HG03575 (cell line): ENCODE data around the gene ZNF341.
"Not testable (repeated sequence)": the region's sequence is repeated elsewhere in the genome, so short reads cannot be mapped to it uniquely, and the experiment has no call there.

Experiments used
- ATAC-seq: cut with Tn5 transposase; IDR thresholded peaks from one replicate; pipeline ENCODE4 v1.9.1; 2021; ENCODE audit not compliant: unreplicated experiment, insufficient number of reproducible peaks, low FRiP score; ENCODE audit errors: extremely low read depth

ZNF341 gene

GRCh38 chr20:33725607-33726264 is 6.1 kb upstream of the ZNF341 start:
- no peak for ATAC-seq

GRCh38 chr20:33727115-33727479 is 4.7 kb upstream of the ZNF341 start:
- ATAC-seq = no peak

GRCh38 chr20:33727806-33728205 is 4.0 kb upstream of the ZNF341 start:
- no peak for ATAC-seq

GRCh38 chr20:33728463-33728862 is 3.3 kb upstream of the ZNF341 start:
- no peak for ATAC-seq

- ATAC-seq = no peak
Measured at GRCh38 chr20:33729101-33729500, 2.7 kb upstream of the ZNF341 start.

GRCh38 chr20:33730946-33731692 is 677 bp upstream of the ZNF341 start:
- ATAC-seq = no peak

GRCh38 chr20:33732166-33732970 is 572 bp downstream of the ZNF341 start:
- ATAC-seq = no peak

GRCh38 chr20:33733654-33734576 is 2.1 kb downstream of the ZNF341 start:
- no peak for ATAC-seq

GRCh38 chr20:33736962-33737361 is 5.2 kb downstream of the ZNF341 start:
- no peak for ATAC-seq

- no peak for ATAC-seq
Measured at GRCh38 chr20:33739493-33739892, 7.7 kb downstream of the ZNF341 start.

GRCh38 chr20:33740189-33740588 is 8.4 kb downstream of the ZNF341 start:
- ATAC-seq = no peak

- no peak for ATAC-seq
Measured at GRCh38 chr20:33744181-33744580, 12.4 kb downstream of the ZNF341 start.

- no peak for ATAC-seq
Measured at GRCh38 chr20:33744773-33745385, 13.1 kb downstream of the ZNF341 start.

- no peak for ATAC-seq
Measured at GRCh38 chr20:33746325-33746998, 14.7 kb downstream of the ZNF341 start.

GRCh38 chr20:33751775-33752174 is 20.0 kb downstream of the ZNF341 start:
- ATAC-seq = no peak

GRCh38 chr20:33753143-33753542 is 21.3 kb downstream of the ZNF341 start:
- no peak for ATAC-seq

- no peak for ATAC-seq
Measured at GRCh38 chr20:33753763-33754162, 22.0 kb downstream of the ZNF341 start.

GRCh38 chr20:33755936-33756490 is 24.2 kb downstream of the ZNF341 start:
- not testable (repeated sequence) for ATAC-seq
